T-helper 2 cell (primary cell): Measurements from ENCODE around the gene MFSD2A.
"Not testable (repeated sequence)": the region's sequence is repeated elsewhere in the genome, so short reads cannot be mapped to it uniquely, and the experiment has no call there.

ENCODE experiments used
- DNase-seq, 5 experiments: peaks; one replicate each; pipeline versions ENCODE4 v3.0.0 to v3.0.0-alpha.2; 2012 to 2022

Gene MFSD2A

DNA sequence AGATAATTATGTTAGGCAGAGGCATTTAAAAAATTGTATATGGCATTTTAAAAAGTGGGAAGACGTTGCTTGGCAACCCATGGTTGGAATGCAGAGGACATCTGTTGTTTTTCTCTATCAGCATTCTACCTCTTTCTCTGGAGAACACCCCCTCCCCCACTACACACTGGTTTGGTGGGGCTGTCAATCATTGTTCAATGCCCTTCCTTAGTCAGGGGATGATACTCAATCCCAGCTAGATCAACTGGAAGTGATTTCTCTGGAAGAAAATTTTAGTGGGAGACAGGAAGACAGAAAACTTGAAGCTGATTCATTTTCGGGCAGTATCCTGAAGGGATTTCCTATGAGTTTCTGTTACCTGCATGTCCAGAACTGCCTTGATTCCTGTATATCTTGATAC lies 49.9 kb downstream of the MFSD2A start:
- no peak for DNase-seq

DNA sequence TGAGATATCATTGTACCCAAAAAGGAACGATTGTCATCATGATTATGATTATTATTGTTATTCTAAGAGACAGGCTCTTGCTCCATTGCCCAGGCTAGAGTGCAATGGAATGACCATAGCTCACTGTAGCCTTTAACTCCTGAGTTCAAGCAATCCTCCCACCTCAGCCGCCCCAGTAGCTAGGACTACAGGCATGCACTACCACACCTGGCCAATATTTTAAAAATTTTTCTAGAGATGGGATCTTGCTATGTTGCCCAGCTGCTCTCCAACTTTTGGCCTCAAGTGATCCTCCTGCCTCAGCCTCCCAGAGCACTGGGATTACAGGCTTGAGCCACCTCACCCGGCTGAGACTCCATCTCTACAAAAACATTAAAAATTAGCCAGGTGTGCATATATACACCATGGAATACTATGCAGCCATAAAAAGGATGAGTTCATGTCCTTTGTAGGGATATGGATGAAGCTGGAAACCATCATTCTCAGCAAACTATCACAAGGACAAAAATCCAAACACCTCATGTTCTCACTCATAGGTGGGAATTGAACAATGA lies 52.6 kb downstream of the MFSD2A start:
- DNase-seq: not testable (repeated sequence)

DNA sequence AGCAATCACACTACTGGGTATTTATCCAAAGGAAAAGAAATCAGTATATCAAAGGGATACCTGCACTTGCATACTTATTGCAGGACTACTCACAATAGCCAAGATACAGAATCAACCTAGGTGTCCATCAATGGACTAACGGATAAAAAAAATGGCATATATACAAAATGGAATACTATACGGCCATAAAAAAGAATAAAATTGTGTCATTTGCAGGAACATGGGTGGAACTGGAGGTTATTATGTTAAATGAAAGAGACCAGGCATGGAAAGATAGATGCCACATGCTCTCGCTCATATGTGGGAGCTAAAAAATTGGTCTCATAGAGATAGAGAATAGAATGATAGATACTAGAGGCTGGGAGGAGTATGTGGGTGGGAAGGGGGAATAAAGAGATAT lies 56.3 kb downstream of the MFSD2A start:
- DNase-seq: no peak

DNA sequence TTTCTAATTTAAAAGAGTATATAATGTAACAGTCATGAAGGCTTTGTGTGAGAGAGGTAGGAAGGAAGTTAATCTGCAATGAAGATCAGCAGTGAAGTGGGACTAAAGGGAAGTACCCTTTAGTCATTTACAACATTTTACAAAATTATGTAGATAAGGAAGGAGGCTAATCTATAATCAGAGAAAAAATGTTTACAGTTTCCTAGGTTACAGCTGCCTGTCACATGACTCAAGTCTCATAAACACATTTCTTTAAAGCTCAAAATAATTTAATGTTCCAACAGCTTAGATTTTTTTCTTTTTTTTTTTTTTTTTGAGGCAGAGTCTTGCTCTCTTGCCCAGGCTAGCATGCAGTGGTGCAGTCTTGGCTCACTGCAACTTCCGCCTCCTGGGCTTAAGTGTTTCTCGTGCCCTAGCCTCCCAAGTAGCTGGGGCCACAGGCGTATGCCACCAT lies 59.3 kb downstream of the MFSD2A start:
- peak in 3 of 5 experiments; percentile 17 to 87 (median 31) for DNase-seq

DNA sequence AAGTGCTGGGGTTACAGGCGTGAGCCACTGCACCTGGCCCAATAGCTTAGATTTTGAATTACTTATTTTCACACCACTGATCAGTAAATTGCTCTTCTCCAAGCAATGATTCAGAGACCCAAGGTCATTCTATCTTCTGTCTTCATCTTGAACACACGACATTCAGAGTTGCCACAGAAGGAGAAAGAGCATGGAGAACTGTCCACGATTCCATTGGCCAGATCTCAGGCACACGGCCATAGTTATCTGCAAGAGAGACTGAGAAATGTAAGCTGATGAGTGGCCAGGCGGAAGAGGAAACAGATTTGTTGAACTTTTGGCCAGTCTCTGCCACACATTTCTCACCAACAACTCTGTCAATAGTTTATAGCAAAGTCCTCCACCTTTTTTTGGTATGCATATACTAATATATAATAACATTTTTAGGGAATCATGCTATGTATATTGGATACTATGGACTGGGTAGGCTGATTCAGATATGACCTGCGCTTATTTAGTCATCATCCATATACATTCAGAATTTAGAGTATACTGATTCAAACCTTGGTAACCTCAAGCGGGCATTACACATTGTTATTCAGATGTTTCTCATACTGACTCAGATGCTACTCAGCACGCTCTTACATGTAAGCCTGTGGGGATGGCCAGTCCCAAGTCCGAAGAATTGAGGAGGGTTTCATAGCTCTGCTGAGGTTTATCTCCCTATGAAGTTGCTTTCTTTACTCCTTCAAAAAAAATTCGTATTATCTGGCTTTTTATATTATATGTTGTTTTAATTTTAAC lies 60.1 kb downstream of the MFSD2A start:
- peak in 1 of 5 experiments; percentile 66 for DNase-seq

DNA sequence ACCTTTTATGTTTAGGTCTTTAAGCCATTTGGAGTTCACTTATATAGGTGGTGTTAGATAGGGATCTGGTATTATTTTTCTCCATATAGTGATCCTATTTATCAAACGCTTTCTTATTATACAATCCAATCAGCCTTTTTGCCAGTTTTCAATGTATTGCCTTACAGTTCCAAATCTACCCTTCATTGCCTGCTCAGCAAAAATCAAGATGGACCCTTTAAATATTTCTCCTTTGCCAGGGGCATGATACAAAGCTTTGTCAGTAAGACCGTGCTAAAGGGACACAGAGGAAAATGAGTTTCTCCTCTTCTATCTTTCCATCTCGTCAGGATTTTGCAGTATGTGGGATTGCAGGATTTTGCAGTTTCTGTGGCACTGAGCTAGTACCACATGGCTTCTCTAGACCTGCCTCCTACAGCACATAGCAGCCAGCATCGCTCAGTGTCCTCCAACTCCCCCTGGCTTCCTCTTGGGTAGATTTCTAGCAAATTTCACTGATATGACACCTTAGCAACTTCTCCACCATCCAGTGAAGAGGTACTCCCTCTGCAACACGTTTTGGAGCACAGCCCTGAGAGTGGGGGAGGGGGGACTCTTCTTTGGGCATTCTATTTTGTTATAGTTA lies 63.1 kb downstream of the MFSD2A start:
- DNase-seq: no peak
